H1 (cell line): ENCODE measurements around the gene LSM14B. TPM values are rescaled to one million over a fixed set of nuclear protein-coding genes. Genes with fewer than 3 reads are reported as not detected.

ENCODE experiments used
- CHD7 ChIP-seq: fragments of 300-600 bp; sonication (generic); IDR thresholded peaks from 2 replicates; pipeline ENCODE4 v1.7.1; 2012; ENCODE audit warnings: low read length, moderate library complexity, mild to moderate bottlenecking, inconsistent platforms; ENCODE audit not compliant: insufficient replicate concordance
- EGR1 ChIP-seq: IDR thresholded peaks from 2 replicates; pipeline ENCODE4 v1.6.1; 2011; ENCODE audit warnings: low read depth, low read length, borderline replicate concordance
- GTF2F1 ChIP-seq: IDR thresholded peaks from 2 replicates; pipeline ENCODE4 v1.6.1; 2012; ENCODE audit warnings: low read depth, low read length, improper control_type of control experiment, borderline replicate concordance
- HDAC2 ChIP-seq, 2 experiments: fragments of 300-600 bp in 1 of 2; sonication (generic) in 1 of 2; IDR thresholded peaks; 2 replicates each; pipeline ENCODE4 v1.6.1; 2011 to 2012; ENCODE audit warnings: low read depth in 2 of 2, low read length in 2 of 2, mild to moderate bottlenecking in 2 of 2, moderate library complexity in 2 of 2, borderline replicate concordance in 1 of 2, inconsistent platforms in 1 of 2
- JUND ChIP-seq: IDR thresholded peaks from 2 replicates; pipeline ENCODE4 v1.6.1; 2011; ENCODE audit warnings: mild to moderate bottlenecking, improper control_type of control experiment, low read length
- TCF12 ChIP-seq: IDR thresholded peaks from 2 replicates; pipeline ENCODE4 v1.6.1; 2011; ENCODE audit warnings: low read depth, mild to moderate bottlenecking, low read length
- polyA plus RNA-seq, 7 experiments: library from polyadenylated mRNA; depleted of rRNA in 3 of 7; stranded (reverse) in 5 of 7; unstranded in 2 of 7; fragments of >200 nt in 5 of 7; fragments of 200-250 nt in 2 of 7; gene quantifications; 1 replicate in 5 of 7; 2 replicates in 1 of 7; 4 replicates in 1 of 7; pipeline versions ENCODE4 v1.2.1 to v1.2.3, GENCODE V29; 2011 to 2013; ENCODE audit warnings: missing spikeins in 2 of 7, mixed read lengths in 2 of 7
- total RNA-seq: library from RNA; stranded (reverse); fragmentation: NEBNext Ultra II Directional; extraction: Animal tissue kit (Norgen Biotek cat#: 25700); gene quantifications from 2 replicates; pipeline ENCODE4 v1.2.1, GENCODE V29; 2021

Gene LSM14B
- total and polyA plus RNA-seq, 2 of the 8 experiments (the other 6 are each of a cell fraction or from before 2014, with no cell fraction given) = 58.3 to 65.6 TPM

GRCh38 chr20:62083312-62083711, 39.0 kb upstream of the LSM14B start (continued):
- no peak for TF ChIP-seq CHD7
- TF ChIP-seq GTF2F1 = no peak
- TF ChIP-seq EGR1 = no peak
- TF ChIP-seq TCF12 = no peak
- no peak for TF ChIP-seq JUND
- no peak for TF ChIP-seq HDAC2 (IDR thresholded peaks at IDR 0.05; ENCODE audit: borderline replicate concordance in 1 of 2, low read depth in 2 of 2, low read length in 2 of 2)
